DND-41 (cell line): ENCODE measurements around the gene WFIKKN1.

Experiments
- ATAC-seq: fragments of 200-7000 bp; cut with Tn5 transposase; 3 replicates; pipeline ENCODE4 v1.9.1; 2021; ENCODE audit warnings: low read depth; ENCODE audit not compliant: insufficient read depth
- DNase-seq: peaks from one replicate; pipeline ENCODE4 v3.0.0-alpha.2; 2020
- H2AFZ ChIP-seq: 2 replicates; pipeline ENCODE4 v1.6.0; 2012; ENCODE audit warnings: low read depth, low read length
- H3K27ac ChIP-seq: 2 replicates; pipeline ENCODE4 v1.5.1; 2012; ENCODE audit warnings: low read length, inconsistent platforms
- H3K27me3 ChIP-seq: fragments of 200-600 bp; sonication (generic); 2 replicates; pipeline ENCODE4 v1.6.0; 2012; ENCODE audit warnings: low read length, mild to moderate bottlenecking, inconsistent platforms; ENCODE audit not compliant: insufficient read depth, poor library complexity
- H3K36me3 ChIP-seq: 2 replicates; pipeline ENCODE4 v1.5.1; 2012; ENCODE audit warnings: low read length, inconsistent platforms; ENCODE audit not compliant: insufficient read depth
- H3K4me1 ChIP-seq: 2 replicates; pipeline ENCODE4 v1.5.1; 2012; ENCODE audit warnings: mild to moderate bottlenecking, low read length; ENCODE audit not compliant: insufficient read depth
- H3K4me2 ChIP-seq: 2 replicates; pipeline ENCODE4 v1.6.0; 2012; ENCODE audit warnings: mild to moderate bottlenecking, moderate library complexity, low read length, inconsistent platforms; ENCODE audit not compliant: insufficient read depth
- H3K4me3 ChIP-seq, 2 experiments: fragments of 200-600 bp in 1 of 2; shearing (Covaris generic) in 1 of 2; 2 replicates each; pipeline ENCODE4 v1.5.1; 2012 to 2016; ENCODE audit warnings: inconsistent platforms in 2 of 2, low read length in 2 of 2, mild to moderate bottlenecking in 2 of 2, low read depth in 1 of 2, moderate library complexity in 1 of 2
- H3K79me2 ChIP-seq: 2 replicates; pipeline ENCODE4 v1.6.0; 2012; ENCODE audit warnings: low read length, inconsistent platforms; ENCODE audit not compliant: insufficient read depth
- H3K9ac ChIP-seq: 2 replicates; pipeline ENCODE4 v1.6.0; 2012; ENCODE audit warnings: low read depth, mild to moderate bottlenecking, inconsistent platforms, low read length, moderate library complexity
- H3K9me3 ChIP-seq: 2 replicates; pipeline ENCODE4 v1.5.1; 2012; ENCODE audit warnings: low read length, moderate library complexity, mild to moderate bottlenecking, inconsistent platforms; ENCODE audit not compliant: insufficient read depth, severe bottlenecking
- H4K20me1 ChIP-seq: 2 replicates; pipeline ENCODE4 v1.6.0; 2012; ENCODE audit warnings: low read length; ENCODE audit not compliant: insufficient read depth
- CTCF ChIP-seq: IDR thresholded peaks from 2 replicates; pipeline ENCODE4 v1.5.1; 2012; ENCODE audit warnings: borderline replicate concordance, low read length, moderate library complexity, mild to moderate bottlenecking; ENCODE audit not compliant: poor library complexity, severe bottlenecking; ENCODE audit errors: extremely low read depth
- EZH2 ChIP-seq: IDR thresholded peaks from 3 replicates; pipeline ENCODE4 v1.6.1; 2012; ENCODE audit warnings: borderline replicate concordance, low read depth, mild to moderate bottlenecking, moderate library complexity, low read length, inconsistent platforms; ENCODE audit not compliant: severe bottlenecking

The WFIKKN1 gene

GRCh38 chr16:643050-643368, 12.2 kb downstream of the WFIKKN1 start:
- ATAC-seq (no peak), DNase-seq (no peak)
- H2AFZ ChIP-seq, result no peak overlapping the region
- no peak overlapping the region for H3K27ac ChIP-seq
- H3K9ac ChIP-seq, result peak overlapping the region; percentile 57
- no peaks in the 10 kb centered on the region for H3K9me3 ChIP-seq
- peaks cover 30% of the 10 kb centered on the region for H3K4me1 ChIP-seq
- H3K36me3 ChIP-seq, result no peaks in the 10 kb centered on the region
- TF ChIP-seq EZH2 (no peak), CTCF (no peak)
- 0 out of 2 replicates have a peak, but pooled peaks cover 3% of the 10 kb centered on the region for H4K20me1 ChIP-seq
- H3K4me3 ChIP-seq, result peak overlapping the region in 1 of 2 experiments; percentile 63; a peak in 3 of 4 replicates
- H3K27me3 ChIP-seq, result no peaks in the 10 kb centered on the region
- H3K79me2 ChIP-seq, result peaks cover 12% of the 10 kb centered on the region
- peak overlapping the region; percentile 80 for H3K4me2 ChIP-seq

GRCh38 chr16:644556-644955, 13.8 kb downstream of the WFIKKN1 start:
- Histone ChIP-seq H4K20me1 (0 out of 2 replicates have a peak, but pooled peaks cover 3% of the 10 kb centered on the region), H2AFZ (no peak overlapping the region), H3K79me2 (peaks cover 24% of the 10 kb centered on the region), H3K27me3 (no peaks in the 10 kb centered on the region), H3K9me3 (no peaks in the 10 kb centered on the region), H3K36me3 (no peaks in the 10 kb centered on the region), H3K4me3 (no peak overlapping the region), H3K4me1 (peaks cover 37% of the 10 kb centered on the region), H3K9ac (no peak overlapping the region), H3K27ac (no peak overlapping the region), H3K4me2 (no peak overlapping the region)
- no peak for DNase-seq
- TF ChIP-seq EZH2 (no peak), CTCF (no peak)
- ATAC-seq, result no peak

GRCh38 chr16:645852-646678, 15.3 kb downstream of the WFIKKN1 start:
- 0 out of 2 replicates have a peak, but pooled peaks cover 3% of the 10 kb centered on the region for H4K20me1 ChIP-seq
- H3K9me3 ChIP-seq, result no peaks in the 10 kb centered on the region
- H3K27ac ChIP-seq, result no peak overlapping the region
- peaks cover 7% of the 10 kb centered on the region; the same call in 1 of the 2 replicates for H3K36me3 ChIP-seq
- no peak for TF ChIP-seq EZH2
- no peak for TF ChIP-seq CTCF
- H3K4me1 ChIP-seq, result peaks cover 49% of the 10 kb centered on the region
- H3K9ac ChIP-seq, result no peak overlapping the region
- peaks cover 40% of the 10 kb centered on the region for H3K79me2 ChIP-seq
- H3K4me3 ChIP-seq, result no peak overlapping the region
- ATAC-seq (no peak), DNase-seq (no peak)
- H3K27me3 ChIP-seq, result no peaks in the 10 kb centered on the region
- H3K4me2 ChIP-seq, result no peak overlapping the region
- no peak overlapping the region for H2AFZ ChIP-seq
